KOPT-K1 (cell line): ENCODE data around the gene MPPED1.

ENCODE experiments used
- H3K27ac ChIP-seq: fragments of 200-600 bp; sonication (generic); 2 replicates; pipeline ENCODE4 v1.5.1; 2016; ENCODE audit warnings: antibody characterized with exemption, mild to moderate bottlenecking, low read depth, low read length; ENCODE audit not compliant: poor library complexity, severe bottlenecking
- H3K36me3 ChIP-seq: fragments of 200-600 bp; sonication (generic); 2 replicates; pipeline ENCODE4 v1.5.1; 2017; ENCODE audit warnings: antibody characterized with exemption, mild to moderate bottlenecking, low read length, moderate library complexity; ENCODE audit not compliant: insufficient read depth
- H3K9me3 ChIP-seq: fragments of 200-600 bp; sonication (generic); 2 replicates; pipeline ENCODE4 v1.5.1; 2017; ENCODE audit warnings: antibody characterized with exemption, low read length, mild to moderate bottlenecking; ENCODE audit not compliant: insufficient read depth, poor library complexity, severe bottlenecking

The MPPED1 gene

DNA sequence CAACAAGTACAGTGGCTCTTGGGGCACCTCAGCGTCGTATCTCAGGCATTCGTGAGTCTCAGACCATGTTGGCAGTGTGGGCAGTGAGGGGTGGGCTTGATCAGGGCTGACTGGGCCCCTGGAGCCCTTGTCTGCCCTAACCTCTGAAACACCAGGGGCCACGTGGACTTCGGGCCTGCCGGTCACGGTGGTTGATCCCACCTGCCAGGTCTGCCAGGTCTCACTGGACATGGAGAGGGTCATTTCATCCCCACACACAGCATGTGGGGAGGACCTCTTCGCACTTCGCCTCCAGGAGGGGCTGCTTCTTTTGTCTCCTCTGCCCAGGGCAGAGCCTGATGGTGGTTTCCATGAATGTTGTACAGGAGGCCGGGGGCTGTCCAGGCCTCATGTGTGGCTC, 77.1 kb downstream of the MPPED1 start:
- H3K27ac ChIP-seq = no peak overlapping the region
- H3K36me3 ChIP-seq = no peaks in the 10 kb centered on the region
- no peaks in the 10 kb centered on the region for H3K9me3 ChIP-seq

DNA sequence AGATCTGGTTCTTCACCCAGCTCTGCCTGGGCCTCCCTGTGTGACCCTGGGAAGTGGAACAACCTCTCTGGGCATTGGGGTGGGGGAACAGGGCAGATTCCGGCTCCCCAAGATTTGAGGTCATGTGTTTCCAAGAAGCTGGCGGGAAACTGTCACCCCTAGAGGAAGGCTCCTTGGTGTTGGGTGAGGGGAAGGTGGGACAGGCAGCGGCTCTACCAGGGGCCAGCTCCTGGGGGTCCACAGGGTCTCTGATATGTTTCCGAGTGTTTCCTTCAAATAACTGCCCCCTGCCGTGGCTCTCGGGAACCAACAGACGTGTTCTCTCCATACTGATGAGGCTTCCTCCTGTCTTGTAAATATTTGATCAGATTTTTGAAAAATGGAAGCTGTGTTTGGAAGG, 78.5 kb downstream of the MPPED1 start:
- no peak overlapping the region for H3K27ac ChIP-seq
- H3K9me3 ChIP-seq = no peaks in the 10 kb centered on the region
- H3K36me3 ChIP-seq = no peaks in the 10 kb centered on the region

DNA sequence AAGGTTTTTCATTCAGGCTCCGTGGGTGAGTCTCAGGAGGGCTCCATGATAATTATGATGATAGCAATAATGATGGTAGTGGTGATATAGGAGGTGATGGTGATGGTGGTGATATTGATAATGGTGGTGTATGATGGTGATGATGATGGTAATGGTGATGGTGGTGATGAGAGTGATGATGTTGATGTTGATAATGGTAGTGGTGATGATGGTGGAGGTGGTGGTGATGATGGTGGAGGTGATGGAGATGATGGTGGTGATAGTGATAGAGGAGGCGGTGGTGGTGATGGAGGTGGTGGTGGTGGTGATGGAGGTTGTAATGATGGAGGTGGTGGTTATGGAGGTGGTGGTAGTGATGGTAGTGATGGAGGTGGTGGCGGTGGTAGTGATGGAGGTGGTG, 79.4 kb downstream of the MPPED1 start:
- Histone ChIP-seq H3K9me3 (no peaks in the 10 kb centered on the region), H3K36me3 (no peaks in the 10 kb centered on the region), H3K27ac (no peak overlapping the region)

DNA sequence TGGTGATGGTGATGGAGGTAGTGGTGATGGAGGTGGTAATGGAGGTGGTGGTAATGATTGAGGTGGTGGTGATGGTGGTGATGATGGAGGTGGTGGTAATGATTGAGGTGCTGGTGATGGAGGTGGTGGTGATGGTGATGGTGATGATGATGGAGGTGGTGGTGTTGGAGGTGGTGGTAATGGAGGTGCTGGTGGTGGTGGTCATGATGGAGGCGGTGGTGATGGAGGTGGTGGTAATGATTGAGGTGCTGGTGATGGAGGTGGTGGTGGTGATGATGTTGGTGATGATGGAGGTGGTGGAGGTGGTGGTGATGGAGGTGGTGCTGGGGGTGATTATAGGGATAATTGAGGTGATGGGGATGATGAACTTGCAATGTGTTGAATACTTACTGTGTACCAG, 79.9 kb downstream of the MPPED1 start:
- no peaks in the 10 kb centered on the region for H3K36me3 ChIP-seq
- no peak overlapping the region for H3K27ac ChIP-seq
- H3K9me3 ChIP-seq = no peaks in the 10 kb centered on the region

DNA sequence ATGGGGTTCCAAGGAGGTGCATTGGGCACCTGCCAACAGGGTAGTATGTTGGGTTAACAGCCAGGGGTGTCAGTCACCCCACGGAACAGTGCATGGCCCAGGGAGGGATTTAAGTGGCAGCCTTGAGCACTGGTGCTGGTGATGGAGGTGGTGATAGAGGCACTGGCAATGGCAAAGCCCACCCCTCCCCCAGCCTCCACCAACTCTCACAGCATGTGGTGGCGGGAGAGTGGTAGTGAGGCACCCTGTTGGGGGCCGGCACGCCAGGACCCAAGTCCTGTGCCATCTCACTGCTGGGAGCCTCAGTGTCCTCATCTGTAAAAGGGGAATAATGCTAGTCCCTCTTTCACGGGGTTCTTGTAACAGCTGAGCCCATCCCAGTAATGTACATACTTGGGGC, 81.5 kb downstream of the MPPED1 start:
- no peak overlapping the region for H3K27ac ChIP-seq
- H3K9me3 ChIP-seq = no peaks in the 10 kb centered on the region
- no peaks in the 10 kb centered on the region for H3K36me3 ChIP-seq

DNA sequence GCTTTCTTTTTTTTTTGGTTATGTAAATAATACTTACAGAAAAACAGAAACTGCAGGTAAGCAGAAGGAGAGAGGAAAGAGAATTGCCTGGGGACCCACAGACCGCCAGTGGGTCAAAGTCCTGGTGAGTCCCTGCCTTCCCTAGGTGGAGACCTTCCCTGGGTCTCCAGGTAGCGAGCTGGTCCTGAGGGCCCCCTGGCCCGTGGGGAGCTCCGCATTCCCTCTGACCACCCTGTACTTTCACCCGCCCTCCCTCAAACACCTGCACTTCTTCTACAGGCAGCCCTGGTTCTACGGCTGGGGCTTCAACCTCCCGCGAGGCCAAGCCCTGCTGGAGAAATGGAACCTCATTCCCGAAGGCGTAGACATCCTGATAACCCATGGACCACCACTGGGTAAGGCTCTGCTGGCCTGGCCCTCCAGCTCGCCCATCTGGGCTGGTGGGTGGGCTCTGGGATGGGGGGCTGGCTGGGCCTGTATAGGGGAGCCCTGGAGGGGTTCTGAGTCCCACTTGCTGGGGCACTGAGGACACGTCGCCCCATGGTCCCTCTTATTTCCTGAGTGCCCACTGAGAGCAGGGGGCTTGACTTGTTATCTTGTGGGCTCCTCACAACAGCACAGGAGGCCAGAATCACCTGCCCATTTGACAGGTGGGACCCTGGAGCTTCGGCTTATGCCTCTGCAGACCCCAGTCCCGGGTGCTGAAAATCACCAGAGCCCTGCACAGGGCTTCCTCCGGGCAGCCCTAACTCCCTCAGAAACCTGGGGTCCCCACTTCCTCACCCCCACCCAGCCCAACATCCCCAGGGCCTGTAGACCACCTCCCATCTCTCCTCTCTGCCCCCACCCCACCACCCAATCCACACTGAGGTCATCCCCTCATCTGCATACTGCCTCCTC, 86.4 kb downstream of the MPPED1 start:
- Histone ChIP-seq H3K36me3 (no peaks in the 10 kb centered on the region), H3K27ac (no peak overlapping the region), H3K9me3 (no peaks in the 10 kb centered on the region)

DNA sequence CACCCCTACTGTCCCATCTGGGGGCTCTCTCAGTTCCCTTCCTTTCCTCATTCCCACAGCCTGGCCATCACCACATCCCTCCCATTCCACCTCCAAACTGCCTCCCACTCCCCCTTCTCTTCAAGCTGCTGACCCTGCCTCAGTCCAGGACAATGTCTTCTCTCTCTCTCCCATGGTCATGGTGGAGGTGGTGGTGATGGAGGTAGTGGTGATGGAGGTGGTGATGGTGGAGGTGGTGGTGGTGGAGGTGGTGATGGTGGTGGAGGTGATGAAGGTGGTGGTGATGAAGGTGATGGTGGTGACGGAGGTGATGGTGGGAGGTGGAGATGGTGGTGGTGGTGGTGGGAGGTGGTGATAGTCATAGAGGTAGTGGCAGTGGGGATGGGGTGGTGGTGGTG, 87.0 kb downstream of the MPPED1 start:
- Histone ChIP-seq H3K36me3 (no peaks in the 10 kb centered on the region), H3K9me3 (no peaks in the 10 kb centered on the region), H3K27ac (no peak overlapping the region)

DNA sequence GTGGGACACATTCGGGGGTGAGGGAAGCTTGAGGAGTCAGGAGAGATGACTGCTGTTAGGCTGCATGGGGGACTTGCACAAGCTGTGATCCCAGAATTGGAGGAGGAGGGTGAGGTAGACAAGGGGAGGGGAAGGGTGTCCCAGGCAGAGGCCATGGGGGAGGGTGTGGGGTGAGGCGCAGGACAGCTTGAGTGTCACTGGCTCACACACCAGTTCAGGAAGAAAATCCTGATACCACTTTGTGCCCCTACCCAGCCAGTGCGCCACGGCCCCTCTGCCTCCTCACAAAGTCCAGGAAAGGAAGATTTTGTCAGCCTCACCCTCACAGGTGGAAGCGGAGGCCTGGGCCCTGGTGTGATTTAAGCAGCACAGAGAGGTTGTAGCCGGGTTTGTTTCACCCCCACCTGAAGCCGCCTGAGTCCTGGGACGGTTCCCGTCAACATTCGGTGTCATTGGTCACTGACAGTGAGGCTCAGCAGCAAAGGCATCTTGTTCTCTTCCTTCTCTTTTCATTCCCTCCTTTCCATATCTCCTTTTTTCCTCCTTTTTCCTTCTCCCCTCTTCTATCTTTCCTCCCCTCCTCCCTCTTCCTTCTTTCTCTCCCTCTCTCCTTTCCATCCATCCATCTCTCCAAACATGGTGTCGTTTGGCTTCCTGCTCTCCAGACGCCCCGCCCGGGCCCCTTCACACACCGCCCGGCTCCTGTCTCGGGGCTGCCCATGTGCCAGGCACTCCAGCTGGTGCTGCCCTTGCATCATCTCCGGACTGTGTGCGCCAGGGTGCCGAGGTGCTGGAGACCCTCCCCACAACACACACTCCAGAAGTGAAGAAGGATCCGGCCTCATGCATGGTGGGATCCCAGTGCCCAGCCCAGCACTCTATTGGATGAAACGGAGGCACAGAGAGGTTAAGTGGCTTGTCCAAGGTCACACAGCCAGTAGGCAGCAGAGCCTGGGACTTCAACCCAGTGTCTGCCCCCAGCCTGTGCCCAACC, 89.3 kb downstream of the MPPED1 start:
- Histone ChIP-seq H3K36me3 (no peaks in the 10 kb centered on the region), H3K27ac (no peak overlapping the region), H3K9me3 (no peaks in the 10 kb centered on the region)

DNA sequence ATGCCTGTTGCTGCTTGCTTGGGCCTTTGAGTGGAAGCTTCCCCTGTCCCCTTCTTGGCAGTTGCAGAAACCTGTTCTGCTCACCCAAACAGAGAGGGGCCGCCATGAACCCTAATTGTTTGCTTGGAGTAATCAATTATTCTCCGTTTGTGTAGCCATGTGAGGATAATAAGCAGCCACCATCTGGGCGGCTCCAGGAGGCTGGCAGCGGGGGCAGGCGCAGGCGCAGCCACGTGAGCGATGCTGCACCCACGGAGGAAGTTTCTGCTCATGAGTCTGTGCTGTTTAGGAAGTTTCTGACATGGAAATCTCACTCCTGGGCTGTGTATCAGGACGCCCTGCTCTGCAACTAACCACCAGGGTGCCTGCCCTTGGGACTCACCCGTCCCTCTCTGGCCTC, 90.1 kb downstream of the MPPED1 start:
- no peak overlapping the region for H3K27ac ChIP-seq
- H3K36me3 ChIP-seq = no peaks in the 10 kb centered on the region
- H3K9me3 ChIP-seq = no peaks in the 10 kb centered on the region

DNA sequence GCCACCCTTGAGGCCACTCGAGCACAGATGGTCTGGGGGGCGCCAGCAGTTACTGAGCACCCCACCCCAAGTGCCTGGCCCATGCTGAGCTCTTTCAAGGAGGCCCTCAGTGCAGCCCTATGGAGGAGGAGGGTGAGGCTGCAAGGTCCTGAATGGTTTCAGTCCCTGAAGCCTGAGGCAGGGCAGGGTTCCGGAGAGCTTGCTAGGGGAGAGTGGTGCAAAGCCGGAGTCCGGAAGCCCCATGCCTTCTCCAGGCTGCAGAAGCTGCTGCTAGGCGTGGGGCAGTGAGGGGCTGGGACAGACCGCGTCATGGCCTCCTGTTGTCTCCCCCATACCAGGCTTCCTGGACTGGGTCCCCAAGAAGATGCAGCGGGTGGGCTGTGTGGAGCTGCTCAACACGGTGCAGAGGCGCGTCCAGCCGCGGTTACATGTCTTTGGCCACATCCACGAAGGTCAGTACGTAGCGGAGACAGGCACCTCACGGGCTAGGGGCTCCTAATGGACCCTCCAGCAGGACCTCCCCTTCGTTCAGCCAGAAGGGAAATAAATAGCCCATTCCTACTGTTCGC, 90.6 kb downstream of the MPPED1 start:
- no peaks in the 10 kb centered on the region for H3K36me3 ChIP-seq
- no peak overlapping the region for H3K27ac ChIP-seq
- no peaks in the 10 kb centered on the region for H3K9me3 ChIP-seq

DNA sequence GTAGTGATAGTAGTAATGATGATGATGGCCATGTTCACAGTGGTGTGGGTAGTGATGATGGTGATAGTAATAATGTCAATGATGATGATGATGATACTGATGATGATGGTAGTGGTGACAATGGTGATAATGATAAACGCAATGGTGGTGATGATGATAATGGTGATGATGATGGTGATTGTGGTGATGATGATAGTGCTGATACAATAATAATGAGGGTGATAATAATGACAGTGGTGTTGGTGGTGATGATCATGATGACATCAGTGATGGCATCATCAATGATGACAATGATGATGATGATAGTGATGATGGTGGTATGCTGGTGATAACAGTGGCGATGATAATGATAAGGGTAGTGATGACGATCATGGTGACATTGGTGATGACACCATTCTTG, 92.3 kb downstream of the MPPED1 start:
- Histone ChIP-seq H3K9me3 (no peaks in the 10 kb centered on the region), H3K36me3 (no peaks in the 10 kb centered on the region), H3K27ac (no peak overlapping the region)

DNA sequence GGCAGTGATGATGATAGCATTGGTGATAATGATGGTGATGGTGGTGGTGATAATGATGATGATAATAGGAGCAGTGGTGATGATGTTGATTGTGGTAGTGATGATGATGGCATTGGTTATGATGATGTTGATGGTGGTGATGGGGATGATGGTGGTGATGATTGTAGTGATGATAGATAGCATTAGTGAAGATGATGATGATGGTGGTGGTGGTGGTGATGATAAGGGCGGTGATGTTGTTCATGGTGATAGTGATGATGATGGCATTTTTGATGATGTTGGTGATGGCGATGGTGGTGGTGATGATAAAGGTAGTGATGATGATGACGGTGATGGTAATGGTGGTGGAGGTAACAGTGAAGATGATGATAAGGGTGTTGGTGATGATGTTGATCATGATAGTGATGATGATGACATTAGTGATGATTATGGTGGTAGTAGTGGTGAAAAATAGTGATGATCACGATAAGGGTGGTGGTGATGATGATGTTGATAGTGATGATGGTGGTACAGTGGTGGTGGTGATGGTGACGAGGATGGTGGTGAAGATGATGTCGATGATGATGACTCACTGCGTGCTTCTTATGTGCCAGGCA, 93.0 kb downstream of the MPPED1 start:
- Histone ChIP-seq H3K27ac (no peak overlapping the region), H3K9me3 (no peaks in the 10 kb centered on the region), H3K36me3 (no peaks in the 10 kb centered on the region)

DNA sequence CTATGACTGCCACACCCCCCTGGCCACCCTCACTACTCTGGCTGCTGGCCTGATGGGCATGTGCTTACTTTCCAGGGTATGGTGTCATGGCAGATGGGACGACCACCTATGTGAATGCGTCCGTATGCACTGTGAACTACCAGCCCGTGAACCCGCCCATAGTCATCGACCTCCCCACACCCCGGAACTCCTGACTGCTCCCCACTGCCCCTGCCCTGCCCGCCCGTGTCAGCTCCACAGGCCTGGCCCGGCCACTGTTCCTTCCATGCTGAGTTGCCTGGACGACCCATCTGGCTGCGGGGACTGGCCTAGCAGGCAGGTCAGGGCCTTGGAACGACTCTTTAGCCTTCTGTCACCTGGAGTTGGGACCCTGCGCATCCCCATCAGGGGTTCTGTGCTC, 93.6 kb downstream of the MPPED1 start:
- no peaks in the 10 kb centered on the region for H3K36me3 ChIP-seq
- H3K9me3 ChIP-seq = no peaks in the 10 kb centered on the region
- H3K27ac ChIP-seq = no peak overlapping the region

DNA sequence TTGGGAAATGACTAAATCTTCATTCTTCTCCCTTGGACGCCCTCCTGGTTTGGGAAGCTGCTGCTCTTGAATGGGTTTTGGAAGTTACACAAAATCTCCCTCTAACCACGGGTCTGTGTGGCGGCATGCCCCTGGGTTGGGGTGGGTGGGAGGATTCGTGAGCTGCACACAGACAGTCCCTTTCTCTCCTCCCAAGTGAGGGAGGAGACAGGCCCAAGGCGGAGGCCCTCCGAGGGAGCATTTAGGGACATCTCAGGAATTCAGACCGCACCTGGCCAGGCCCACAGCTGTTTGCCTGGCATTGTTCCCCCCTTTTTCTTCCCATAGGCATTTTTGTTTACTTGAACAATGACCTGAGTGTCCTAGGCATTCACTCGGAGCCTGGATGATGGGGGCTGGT, 94.1 kb downstream of the MPPED1 start:
- H3K9me3 ChIP-seq = no peaks in the 10 kb centered on the region
- H3K27ac ChIP-seq = no peak overlapping the region
- no peaks in the 10 kb centered on the region for H3K36me3 ChIP-seq

DNA sequence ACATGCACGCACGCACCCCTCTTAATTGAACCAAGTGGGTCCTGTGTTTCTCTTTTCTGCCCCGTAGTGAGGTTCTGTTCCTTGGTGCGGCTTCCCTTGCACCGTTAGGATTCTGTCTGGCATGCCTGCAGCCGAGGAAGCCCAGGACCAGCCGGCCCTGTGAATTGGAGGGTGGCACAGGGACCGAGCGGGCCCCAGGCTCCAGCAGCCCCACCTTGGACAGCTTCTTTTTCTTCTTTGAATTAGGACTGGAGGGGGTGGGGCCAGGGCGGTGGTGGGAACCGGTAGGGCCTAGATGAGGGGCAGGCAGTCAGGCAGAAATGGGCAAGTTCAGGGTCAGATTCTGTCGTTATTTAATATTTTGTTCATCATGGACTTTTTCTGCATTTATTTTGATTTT, 94.7 kb downstream of the MPPED1 start:
- no peak overlapping the region for H3K27ac ChIP-seq
- H3K9me3 ChIP-seq = no peaks in the 10 kb centered on the region
- no peaks in the 10 kb centered on the region for H3K36me3 ChIP-seq
